ENCODE measurements around the gene SNX19.

The SNX19 gene

GRCh38 chr11:130876100-130876499 lies 40.2 kb downstream of the SNX19 start:
- TF ChIP-seq, protein P1, sequence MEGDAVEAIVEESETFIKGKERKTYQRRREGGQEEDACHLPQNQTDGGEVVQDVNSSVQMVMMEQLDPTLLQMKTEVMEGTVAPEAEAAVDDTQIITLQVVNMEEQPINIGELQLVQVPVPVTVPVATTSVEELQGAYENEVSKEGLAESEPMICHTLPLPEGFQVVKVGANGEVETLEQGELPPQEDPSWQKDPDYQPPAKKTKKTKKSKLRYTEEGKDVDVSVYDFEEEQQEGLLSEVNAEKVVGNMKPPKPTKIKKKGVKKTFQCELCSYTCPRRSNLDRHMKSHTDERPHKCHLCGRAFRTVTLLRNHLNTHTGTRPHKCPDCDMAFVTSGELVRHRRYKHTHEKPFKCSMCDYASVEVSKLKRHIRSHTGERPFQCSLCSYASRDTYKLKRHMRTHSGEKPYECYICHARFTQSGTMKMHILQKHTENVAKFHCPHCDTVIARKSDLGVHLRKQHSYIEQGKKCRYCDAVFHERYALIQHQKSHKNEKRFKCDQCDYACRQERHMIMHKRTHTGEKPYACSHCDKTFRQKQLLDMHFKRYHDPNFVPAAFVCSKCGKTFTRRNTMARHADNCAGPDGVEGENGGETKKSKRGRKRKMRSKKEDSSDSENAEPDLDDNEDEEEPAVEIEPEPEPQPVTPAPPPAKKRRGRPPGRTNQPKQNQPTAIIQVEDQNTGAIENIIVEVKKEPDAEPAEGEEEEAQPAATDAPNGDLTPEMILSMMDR (IDR thresholded peaks at IDR 0.05) = no peak

GRCh38 chr11:130874955-130875531 lies 41.2 kb downstream of the SNX19 start:
- TF ChIP-seq, protein P1 (IDR thresholded peaks at IDR 0.05) = no peak

- TF ChIP-seq, protein P1 (IDR thresholded peaks at IDR 0.05) = no peak
Observed at GRCh38 chr11:130874396-130874795, 41.9 kb downstream of the SNX19 start.

- TF ChIP-seq, protein P1 (IDR thresholded peaks at IDR 0.05) = no peak
Observed at GRCh38 chr11:130873761-130874160, 42.5 kb downstream of the SNX19 start.

GRCh38 chr11:130872981-130873380 lies 43.3 kb downstream of the SNX19 start:
- TF ChIP-seq, protein P1 (IDR thresholded peaks at IDR 0.05) = no peak

- TF ChIP-seq, protein P1 (IDR thresholded peaks at IDR 0.05) = no peak
Observed at GRCh38 chr11:130872513-130872912, 43.8 kb downstream of the SNX19 start.

DNA sequence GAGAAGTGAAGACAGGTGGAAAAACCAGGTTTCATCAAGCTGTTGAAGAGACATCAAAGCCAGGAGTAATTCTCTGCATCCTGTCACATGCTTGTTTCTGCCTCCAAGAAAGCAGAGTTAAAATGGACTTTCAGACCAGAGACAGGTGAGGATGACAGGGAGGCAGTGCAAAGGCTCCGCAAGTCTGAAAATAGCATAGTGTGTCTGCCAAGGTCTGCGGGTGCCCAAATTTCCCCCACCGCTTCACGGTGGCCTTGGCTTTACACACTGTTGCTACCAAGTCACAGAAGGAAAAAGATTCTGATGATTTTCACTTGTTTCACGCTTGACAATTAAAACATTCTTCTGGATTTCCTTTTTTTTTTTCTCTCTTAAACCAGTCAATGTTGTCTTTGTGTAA lies 44.2 kb downstream of the SNX19 start:
- TF ChIP-seq, protein P1 (IDR thresholded peaks at IDR 0.05) = no peak

GRCh38 chr11:130871616-130872015 lies 44.7 kb downstream of the SNX19 start:
- TF ChIP-seq, protein P1 (IDR thresholded peaks at IDR 0.05) = no peak
